IMR-90 (cell line): Measurements from ENCODE around the gene DET1. TPM values are rescaled to one million over a fixed set of nuclear protein-coding genes. Genes with fewer than 3 reads are reported as not detected.

Experiments used
- ATAC-seq: fragments of 200-7000 bp; cut with Tn5 transposase; 2 replicates; pipeline ENCODE4 v1.9.1; 2020; ENCODE audit warnings: low read depth, mild to moderate bottlenecking, moderate library complexity
- BruUV-seq: library from RNA; stranded (reverse); fragments of 400-500 nt; replicated peaks from 2 replicates; lab custom pipeline; 2021; lab: Mats Ljungman, UMichigan
- CTCF ChIA-PET: fragments of 300-600 bp; formaldehyde crosslinking; extraction: SDS; loops from one replicate; lab custom pipeline; 2021; ENCODE audit warnings: antibody characterized with exemption; lab: Yijun Ruan, JAX
- POLR2A ChIA-PET: fragments of 300-600 bp; sonication (Branson Sonifier 250); formaldehyde crosslinking; loops from one replicate; lab custom pipeline; 2022; ENCODE audit warnings: antibody characterized with exemption; ENCODE audit not compliant: unreplicated experiment; lab: Charles Lee
- DNase-seq: peaks from one replicate; pipeline ENCODE4 v3.0.0; 2013
- H2AFZ ChIP-seq: replicated peaks from 2 replicates; pipeline ENCODE3; 2013; ENCODE audit warnings: low read length, mild to moderate bottlenecking; ENCODE audit not compliant: poor library complexity
- H2AK5ac ChIP-seq: 2 replicates; pipeline ENCODE4 v1.6.1; 2013; ENCODE audit warnings: low read depth, low read length, inconsistent platforms
- H2AK9ac ChIP-seq: replicated peaks from 2 replicates; pipeline ENCODE3; 2013; ENCODE audit warnings: mild to moderate bottlenecking, low read depth, low read length, moderate library complexity; ENCODE audit not compliant: poor library complexity
- H2BK120ac ChIP-seq: 2 replicates; pipeline ENCODE4 v1.6.1; 2013; ENCODE audit warnings: low read depth, low read length, inconsistent platforms
- H2BK15ac ChIP-seq: 3 replicates; pipeline ENCODE4 v1.6.1; 2013; ENCODE audit warnings: low read depth, low read length, inconsistent platforms
- H2BK20ac ChIP-seq: 2 replicates; pipeline ENCODE4 v1.6.1; 2013; ENCODE audit warnings: low read depth, mild to moderate bottlenecking, inconsistent platforms, low read length, moderate library complexity
- H2BK5ac ChIP-seq: 2 replicates; pipeline ENCODE4 v1.6.1; 2013; ENCODE audit warnings: mild to moderate bottlenecking, low read depth, low read length, inconsistent platforms; ENCODE audit not compliant: poor library complexity, severe bottlenecking
- H3K14ac ChIP-seq: replicated peaks from 2 replicates; pipeline ENCODE4 v1.6.1; 2013; ENCODE audit warnings: low read depth, low read length, inconsistent platforms
- H3K18ac ChIP-seq: 2 replicates; pipeline ENCODE4 v1.6.1; 2013; ENCODE audit warnings: low read depth, low read length, control low read depth
- H3K23ac ChIP-seq: 2 replicates; pipeline ENCODE4 v1.6.1; 2013; ENCODE audit warnings: low read depth, low read length, inconsistent platforms
- H3K27ac ChIP-seq: 2 replicates; pipeline ENCODE4 v1.5.1; 2013; ENCODE audit warnings: mild to moderate bottlenecking, control low read depth, low read length; ENCODE audit not compliant: insufficient read depth
- H3K27me3 ChIP-seq: 2 replicates; pipeline ENCODE4 v1.6.1; 2013; ENCODE audit warnings: low read length; ENCODE audit not compliant: control insufficient read depth, insufficient read depth
- H3K36me3 ChIP-seq: 2 replicates; pipeline ENCODE4 v1.6.1; 2013; ENCODE audit warnings: low read length, mixed read lengths; ENCODE audit not compliant: control insufficient read depth, insufficient read depth
- H3K4ac ChIP-seq: 2 replicates; pipeline ENCODE4 v1.6.1; 2013; ENCODE audit warnings: low read depth, low read length, inconsistent platforms
- H3K4me1 ChIP-seq: 2 replicates; pipeline ENCODE4 v1.6.1; 2013; ENCODE audit warnings: low read length, mixed read lengths; ENCODE audit not compliant: control insufficient read depth, insufficient read depth
- H3K4me2 ChIP-seq: 2 replicates; pipeline ENCODE4 v1.6.1; 2013; ENCODE audit warnings: low read depth, mild to moderate bottlenecking, control low read depth, low read length, moderate library complexity
- H3K4me3 ChIP-seq: 2 replicates; pipeline ENCODE4 v1.5.1; 2013; ENCODE audit warnings: low read depth, mild to moderate bottlenecking, control low read depth, low read length, moderate library complexity; ENCODE audit not compliant: insufficient read depth
- H3K56ac ChIP-seq: 2 replicates; pipeline ENCODE4 v1.6.1; 2013; ENCODE audit warnings: low read length, inconsistent platforms; ENCODE audit not compliant: insufficient read depth; ENCODE audit errors: extremely low read depth
- H3K79me1 ChIP-seq, 2 experiments: 2 replicates each; pipeline ENCODE4 v1.6.1; 2013; ENCODE audit warnings: low read length in 2 of 2, inconsistent platforms in 1 of 2, low read depth in 1 of 2
- H3K9ac ChIP-seq: 2 replicates; pipeline ENCODE4 v1.6.1; 2013; ENCODE audit warnings: low read depth, low read length, control low read depth
- H3K9me1 ChIP-seq: 2 replicates; pipeline ENCODE4 v1.6.1; 2013; ENCODE audit warnings: low read length, inconsistent platforms; ENCODE audit not compliant: insufficient read depth
- H3K9me3 ChIP-seq: 2 replicates; pipeline ENCODE4 v1.6.1; 2013; ENCODE audit warnings: low read length; ENCODE audit not compliant: control insufficient read depth, insufficient read depth
- H4K20me1 ChIP-seq: 2 replicates; pipeline ENCODE4 v1.6.1; 2013; ENCODE audit warnings: low read length, inconsistent platforms; ENCODE audit not compliant: insufficient read depth
- H4K5ac ChIP-seq: 2 replicates; pipeline ENCODE4 v1.6.1; 2013; ENCODE audit warnings: mild to moderate bottlenecking, low read depth, low read length, control low read depth
- H4K8ac ChIP-seq, 2 experiments: 2 replicates each; pipeline ENCODE4 v1.6.1; 2013; ENCODE audit warnings: low read depth in 2 of 2, low read length in 2 of 2, control low read depth in 1 of 2, inconsistent platforms in 1 of 2
- H4K91ac ChIP-seq: 2 replicates; pipeline ENCODE4 v1.6.1; 2013; ENCODE audit warnings: low read depth, low read length, inconsistent platforms; ENCODE audit not compliant: insufficient read depth
- BHLHE40 ChIP-seq: fragments of 150-350 bp; IDR thresholded peaks from 2 replicates; pipeline ENCODE4 v1.6.1; 2016; ENCODE audit warnings: mild to moderate bottlenecking, low read depth, low read length
- CEBPB ChIP-seq: IDR thresholded peaks from 2 replicates; pipeline ENCODE4 v1.6.1; 2012; ENCODE audit warnings: low read depth, low read length, improper control_type of control experiment
- CHD1 ChIP-seq: IDR thresholded peaks from 2 replicates; pipeline ENCODE4 v1.6.1; 2012; ENCODE audit warnings: low read depth, low read length, improper control_type of control experiment
- ELK1 ChIP-seq: fragments of 150-350 bp; IDR thresholded peaks from 2 replicates; pipeline ENCODE4 v1.6.1; 2016; ENCODE audit warnings: low read depth, mild to moderate bottlenecking, low read length, moderate library complexity, borderline replicate concordance
- FOS ChIP-seq: fragments of 150-350 bp; IDR thresholded peaks from 2 replicates; pipeline ENCODE4 v1.6.1; 2016; ENCODE audit warnings: low read depth, low read length
- MXI1 ChIP-seq: IDR thresholded peaks from 2 replicates; pipeline ENCODE4 v1.6.1; 2012; ENCODE audit warnings: low read depth, mild to moderate bottlenecking, low read length, moderate library complexity, borderline replicate concordance
- POLR2A ChIP-seq: IDR thresholded peaks from 2 replicates; pipeline ENCODE4 v1.6.1; 2012; ENCODE audit warnings: mild to moderate bottlenecking, low read depth, low read length
- RAD21 ChIP-seq: IDR thresholded peaks from 2 replicates; pipeline ENCODE4 v1.6.1; 2012; ENCODE audit warnings: low read length, improper control_type of control experiment
- SMC3 ChIP-seq: fragments of 150-350 bp; IDR thresholded peaks from 2 replicates; pipeline ENCODE4 v1.6.1; 2016; ENCODE audit warnings: low read depth, mild to moderate bottlenecking, antibody characterized with exemption, low read length, moderate library complexity
- dilution Hi-C: fragments of 300-500 bp; cut with HindIII; formaldehyde crosslinking; loops from one replicate; pipeline ENCODE4 v1.14.3; 2018; ENCODE audit warnings: low sequenced_read_pairs; ENCODE audit not compliant: unreplicated experiment
- in situ Hi-C: fragments of 300-500 bp; cut with MboI; formaldehyde crosslinking; loops from 3 replicates; pipeline ENCODE4 v1.14.3; 2019; ENCODE audit warnings: low sequenced_read_pairs, inconsistent platforms, mixed read lengths
- intact Hi-C: fragments of 100-400 bp; cut with micrococcal nuclease; formaldehyde crosslinking; loops from 2 replicates; pipeline ENCODE4 v1.10.0; 2022
- polyA plus RNA-seq, 3 experiments: library from polyadenylated mRNA; depleted of rRNA; stranded (reverse); fragments of >200 nt; gene quantifications; 2 replicates each; pipeline ENCODE4 v1.2.3, GENCODE V29; 2012; ENCODE audit warnings: low replicate concordance in 1 of 3
- total RNA-seq: library from RNA; depleted of rRNA; stranded (reverse); fragments of >200 nt; gene quantifications from 2 replicates; pipeline ENCODE4 v1.2.3, GENCODE V29; 2012
- TF ChIP-seq, protein P1 (sequence below): fragments of 150-350 bp; IDR thresholded peaks from 2 replicates; pipeline ENCODE4 v1.6.1; 2017; ENCODE audit warnings: mild to moderate bottlenecking, antibody characterized with exemption, low read length, low read depth
- TF ChIP-seq, protein P2 (sequence below): conservative IDR thresholded peaks from 2 replicates; pipeline ENCODE4 v1.5.1; 2012; ENCODE audit warnings: mild to moderate bottlenecking, low read depth, low read length, improper control_type of control experiment

The DET1 gene
- total and polyA plus RNA-seq, 2 of the 4 experiments (the other 2 are of a cell fraction) = 5.6 to 9.1 TPM

- TF ChIP-seq, protein P1, sequence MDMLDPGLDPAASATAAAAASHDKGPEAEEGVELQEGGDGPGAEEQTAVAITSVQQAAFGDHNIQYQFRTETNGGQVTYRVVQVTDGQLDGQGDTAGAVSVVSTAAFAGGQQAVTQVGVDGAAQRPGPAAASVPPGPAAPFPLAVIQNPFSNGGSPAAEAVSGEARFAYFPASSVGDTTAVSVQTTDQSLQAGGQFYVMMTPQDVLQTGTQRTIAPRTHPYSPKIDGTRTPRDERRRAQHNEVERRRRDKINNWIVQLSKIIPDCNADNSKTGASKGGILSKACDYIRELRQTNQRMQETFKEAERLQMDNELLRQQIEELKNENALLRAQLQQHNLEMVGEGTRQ = no peak
- TF ChIP-seq FOS = no peak
Measured at GRCh38 chr15:88546248-88547129, at the start of gene DET1 (continued).

DNA sequence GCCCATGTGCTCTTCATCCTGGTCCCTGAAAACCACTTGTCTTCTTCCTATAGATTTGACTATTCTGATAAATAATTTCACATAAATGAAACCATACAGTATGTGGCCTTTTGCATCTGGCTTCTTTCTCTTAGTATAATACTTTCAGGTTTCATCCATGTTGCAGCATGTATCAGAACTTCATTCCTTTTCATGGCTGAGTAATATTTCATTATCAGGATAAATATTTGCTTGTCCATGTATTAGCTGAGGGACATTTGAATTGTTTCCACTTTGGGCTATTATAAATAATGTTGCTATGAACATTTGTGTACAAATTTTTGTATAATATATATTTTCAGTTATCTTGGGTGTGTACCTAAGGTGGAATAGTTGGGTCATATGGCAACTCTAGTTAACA is 44.9 kb upstream of the DET1 start:
- Histone ChIP-seq H2BK20ac (no peak overlapping the region), H4K20me1 (no peaks in the 10 kb centered on the region), H3K56ac (no peak overlapping the region), H4K5ac (no peak overlapping the region), H3K18ac (no peak overlapping the region), H2AK9ac (no peak overlapping the region), H2AK5ac (no peak overlapping the region), H4K8ac (no peak overlapping the region), H4K91ac (no peak overlapping the region), H3K4me3 (no peak overlapping the region), H3K4ac (no peak overlapping the region), H3K4me2 (no peak overlapping the region), H3K79me1 (no peaks in the 10 kb centered on the region), H2BK15ac (no peak overlapping the region), H3K14ac (no peak overlapping the region), H3K36me3 (no peaks in the 10 kb centered on the region), H3K4me1 (no peaks in the 10 kb centered on the region), H2AFZ (no peak overlapping the region), H3K9me3 (no peaks in the 10 kb centered on the region), H3K9ac (no peak overlapping the region), H3K23ac (no peak overlapping the region), H3K9me1 (no peaks in the 10 kb centered on the region), H2BK120ac (no peak overlapping the region), H3K27ac (no peak overlapping the region), H2BK5ac (no peak overlapping the region), H3K27me3 (no peaks in the 10 kb centered on the region)
- no TSS peak for BruUV-seq
- in situ Hi-C loops = no loop called here
- dilution Hi-C loops = no loop called here
- ChIA-PET CTCF (no interaction called here), POLR2A (no interaction called here)
- intact Hi-C loops = no loop called here
- DNase-seq (no peak), ATAC-seq (no peak)
- TF ChIP-seq BHLHE40 (no peak), CEBPB (no peak), POLR2A (no peak), RAD21 (no peak), SMC3 (no peak), MXI1 (no peak), CHD1 (no peak), ELK1 (no peak), FOS (no peak)
- TF ChIP-seq, protein P2, sequence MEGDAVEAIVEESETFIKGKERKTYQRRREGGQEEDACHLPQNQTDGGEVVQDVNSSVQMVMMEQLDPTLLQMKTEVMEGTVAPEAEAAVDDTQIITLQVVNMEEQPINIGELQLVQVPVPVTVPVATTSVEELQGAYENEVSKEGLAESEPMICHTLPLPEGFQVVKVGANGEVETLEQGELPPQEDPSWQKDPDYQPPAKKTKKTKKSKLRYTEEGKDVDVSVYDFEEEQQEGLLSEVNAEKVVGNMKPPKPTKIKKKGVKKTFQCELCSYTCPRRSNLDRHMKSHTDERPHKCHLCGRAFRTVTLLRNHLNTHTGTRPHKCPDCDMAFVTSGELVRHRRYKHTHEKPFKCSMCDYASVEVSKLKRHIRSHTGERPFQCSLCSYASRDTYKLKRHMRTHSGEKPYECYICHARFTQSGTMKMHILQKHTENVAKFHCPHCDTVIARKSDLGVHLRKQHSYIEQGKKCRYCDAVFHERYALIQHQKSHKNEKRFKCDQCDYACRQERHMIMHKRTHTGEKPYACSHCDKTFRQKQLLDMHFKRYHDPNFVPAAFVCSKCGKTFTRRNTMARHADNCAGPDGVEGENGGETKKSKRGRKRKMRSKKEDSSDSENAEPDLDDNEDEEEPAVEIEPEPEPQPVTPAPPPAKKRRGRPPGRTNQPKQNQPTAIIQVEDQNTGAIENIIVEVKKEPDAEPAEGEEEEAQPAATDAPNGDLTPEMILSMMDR = no peak
- TF ChIP-seq, protein P1 = no peak
